Measurements from ENCODE around the gene KCNC1. TPM values are rescaled to one million over a fixed set of nuclear protein-coding genes. Genes with fewer than 3 reads are reported as not detected.

KCNC1 gene
- total RNA-seq, 4 donors from 2014 or later: 0.14 TPM; not detected in 3

DNA sequence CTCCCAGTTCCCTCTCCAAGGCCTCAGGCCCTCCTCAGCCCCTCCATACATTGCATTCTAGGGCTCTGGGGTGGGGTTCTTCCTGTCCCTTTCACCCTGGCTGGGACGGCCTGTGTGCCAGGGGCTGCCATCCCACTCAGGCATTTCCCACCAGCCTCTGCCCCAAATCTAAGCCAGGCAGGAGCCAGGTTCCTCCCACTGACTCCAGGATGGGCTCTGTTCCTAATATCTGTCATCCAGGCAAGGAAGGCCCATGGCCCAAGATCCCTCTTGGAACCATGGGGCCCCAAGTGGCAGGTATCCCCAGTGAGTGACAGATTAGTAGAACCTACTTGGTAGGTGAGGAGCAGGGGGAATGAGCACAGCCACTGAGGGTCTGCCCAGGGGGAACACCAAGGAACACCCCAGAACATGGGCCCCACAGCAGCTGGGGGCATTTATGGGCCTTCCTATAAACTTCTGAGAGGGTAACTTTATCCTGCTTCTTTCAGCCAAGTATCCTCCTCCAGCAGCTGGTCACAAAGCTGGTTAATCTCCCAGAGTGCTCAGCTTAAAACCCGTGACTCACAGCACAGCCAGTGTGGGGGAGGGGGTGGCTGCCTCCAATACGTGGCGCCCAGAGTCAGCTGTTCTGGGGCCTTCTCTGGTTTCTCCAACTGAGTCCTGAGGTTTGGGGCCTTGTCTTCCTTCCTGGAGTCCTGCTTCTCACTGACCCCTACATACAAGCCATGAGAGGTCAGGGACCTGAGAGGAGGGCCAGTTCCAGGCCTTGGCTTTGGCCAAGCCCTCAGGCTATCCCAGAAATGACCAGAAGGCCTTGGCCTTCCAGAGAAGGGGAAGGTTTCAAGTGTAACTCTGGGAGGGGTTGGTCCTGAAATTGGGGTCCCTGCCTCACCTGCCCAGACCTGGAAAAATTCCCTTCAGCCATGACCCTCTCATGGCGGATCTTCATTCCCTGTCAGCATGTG lies 35.1 kb upstream of the KCNC1 start:
- WGBS, 2 donors (ENCODE audit: low coverage in 1 of 2): 73% methylated on average over 3 of the region's 5 CpGs; no CpG with 5 or more reads in 1 of the 2 donors
- in situ Hi-C loops (cut with MboI; ENCODE audit: low pct_ligation_motif_present in 1 of 4, low pct_unique_long_range_greater_than_20kb in 1 of 4, low sequenced_read_pairs in 3 of 4) (no loop called here), intact Hi-C loops (cut with DNase I; ENCODE audit: low total_unique reads) (no loop called here)
- Histone ChIP-seq H3K4me3 (no peak overlapping the region), H3K36me3 (no peaks in the 10 kb centered on the region), H3K27me3 (peaks cover 32% of the 10 kb centered on the region), H3K27ac (no peak overlapping the region), H3K9me3 (no peaks in the 10 kb centered on the region), H3K4me1 (no peaks in the 10 kb centered on the region)
- TF ChIP-seq, protein P1, sequence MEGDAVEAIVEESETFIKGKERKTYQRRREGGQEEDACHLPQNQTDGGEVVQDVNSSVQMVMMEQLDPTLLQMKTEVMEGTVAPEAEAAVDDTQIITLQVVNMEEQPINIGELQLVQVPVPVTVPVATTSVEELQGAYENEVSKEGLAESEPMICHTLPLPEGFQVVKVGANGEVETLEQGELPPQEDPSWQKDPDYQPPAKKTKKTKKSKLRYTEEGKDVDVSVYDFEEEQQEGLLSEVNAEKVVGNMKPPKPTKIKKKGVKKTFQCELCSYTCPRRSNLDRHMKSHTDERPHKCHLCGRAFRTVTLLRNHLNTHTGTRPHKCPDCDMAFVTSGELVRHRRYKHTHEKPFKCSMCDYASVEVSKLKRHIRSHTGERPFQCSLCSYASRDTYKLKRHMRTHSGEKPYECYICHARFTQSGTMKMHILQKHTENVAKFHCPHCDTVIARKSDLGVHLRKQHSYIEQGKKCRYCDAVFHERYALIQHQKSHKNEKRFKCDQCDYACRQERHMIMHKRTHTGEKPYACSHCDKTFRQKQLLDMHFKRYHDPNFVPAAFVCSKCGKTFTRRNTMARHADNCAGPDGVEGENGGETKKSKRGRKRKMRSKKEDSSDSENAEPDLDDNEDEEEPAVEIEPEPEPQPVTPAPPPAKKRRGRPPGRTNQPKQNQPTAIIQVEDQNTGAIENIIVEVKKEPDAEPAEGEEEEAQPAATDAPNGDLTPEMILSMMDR (IDR thresholded peaks at IDR 0.05): no peak
- no peak for TF ChIP-seq POLR2A (IDR thresholded peaks at IDR 0.05)
- TF ChIP-seq EP300 (IDR thresholded peaks at IDR 0.05; ENCODE audit: low read depth): no peak
- no peak for TF ChIP-seq POLR2AphosphoS5 (IDR thresholded peaks at IDR 0.05)
- no peak for DNase-seq

DNA sequence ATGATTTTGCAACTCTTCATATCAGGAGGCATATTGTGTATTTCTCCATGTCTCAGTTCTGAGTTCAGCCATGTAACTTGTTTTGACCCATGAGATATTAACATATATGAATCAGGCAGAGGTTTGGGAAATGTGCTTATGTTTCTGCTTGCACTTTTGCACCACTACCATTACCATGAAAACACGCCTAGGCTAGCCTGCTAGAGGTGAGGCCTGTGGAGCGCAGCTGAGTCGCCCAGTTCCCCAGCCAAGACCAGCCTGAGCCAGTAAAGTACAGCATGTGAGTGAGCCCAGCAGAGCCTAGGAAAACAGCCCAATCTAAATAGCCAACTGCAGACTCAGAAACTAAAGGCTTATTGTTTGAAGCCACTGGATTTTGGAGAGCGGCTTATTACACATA lies 33.6 kb upstream of the KCNC1 start:
- in situ Hi-C loops (cut with MboI; ENCODE audit: low pct_ligation_motif_present in 1 of 4, low pct_unique_long_range_greater_than_20kb in 1 of 4, low sequenced_read_pairs in 3 of 4) (no loop called here), intact Hi-C loops (cut with DNase I; ENCODE audit: low total_unique reads) (no loop called here)
- 20 to 93% methylated on average over 1 to 4 of the region's 4 CpGs for WGBS, 2 donors (ENCODE audit: low coverage in 1 of 2)
- Histone ChIP-seq H3K27ac (no peak overlapping the region), H3K9me3 (no peaks in the 10 kb centered on the region), H3K4me1 (no peaks in the 10 kb centered on the region), H3K36me3 (no peaks in the 10 kb centered on the region), H3K4me3 (no peak overlapping the region), H3K27me3 (peaks cover 16% of the 10 kb centered on the region)
- TF ChIP-seq, protein P1 (IDR thresholded peaks at IDR 0.05): no peak
- TF ChIP-seq POLR2A (IDR thresholded peaks at IDR 0.05) (no peak), EP300 (IDR thresholded peaks at IDR 0.05; ENCODE audit: low read depth) (no peak), POLR2AphosphoS5 (IDR thresholded peaks at IDR 0.05) (no peak)
- no peak for DNase-seq

DNA sequence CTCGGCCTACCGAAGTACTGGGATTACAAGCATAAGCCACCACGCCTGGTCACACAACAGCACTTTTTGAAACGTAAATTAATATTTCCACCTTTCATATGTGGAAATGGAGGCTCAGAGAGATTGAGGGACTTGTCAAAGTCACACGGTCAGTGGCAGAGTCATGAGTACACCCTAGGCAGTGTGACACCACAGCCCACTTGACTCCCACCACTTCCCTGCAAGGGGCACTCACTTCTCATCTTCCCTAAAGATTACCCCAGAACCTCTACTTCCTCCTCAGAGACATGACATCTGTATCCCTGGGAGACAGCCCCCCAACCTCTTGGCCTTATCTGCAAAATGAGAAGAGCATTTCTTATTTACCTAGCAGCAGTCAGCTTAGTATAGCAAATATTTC lies 31.7 kb upstream of the KCNC1 start:
- TF ChIP-seq POLR2AphosphoS5 (IDR thresholded peaks at IDR 0.05) (no peak), EP300 (IDR thresholded peaks at IDR 0.05; ENCODE audit: low read depth) (no peak), POLR2A (IDR thresholded peaks at IDR 0.05) (no peak)
- TF ChIP-seq, protein P1 (IDR thresholded peaks at IDR 0.05): no peak
- no peaks in the 10 kb centered on the region for H3K36me3 ChIP-seq
- intact Hi-C loops (cut with DNase I; ENCODE audit: low total_unique reads) (no loop called here), in situ Hi-C loops (cut with MboI; ENCODE audit: low pct_ligation_motif_present in 1 of 4, low pct_unique_long_range_greater_than_20kb in 1 of 4, low sequenced_read_pairs in 3 of 4) (no loop called here)
- no peak overlapping the region for H3K27ac ChIP-seq
- DNase-seq: no peak
- no peaks in the 10 kb centered on the region for H3K9me3 ChIP-seq
- no peaks in the 10 kb centered on the region for H3K27me3 ChIP-seq
- no peak overlapping the region for H3K4me3 ChIP-seq
- 59% methylated on average over 5 of the region's 5 CpGs; no CpG with 5 or more reads in 1 of the 2 donors for WGBS, 2 donors (ENCODE audit: low coverage in 1 of 2)
- H3K4me1 ChIP-seq: no peaks in the 10 kb centered on the region

DNA sequence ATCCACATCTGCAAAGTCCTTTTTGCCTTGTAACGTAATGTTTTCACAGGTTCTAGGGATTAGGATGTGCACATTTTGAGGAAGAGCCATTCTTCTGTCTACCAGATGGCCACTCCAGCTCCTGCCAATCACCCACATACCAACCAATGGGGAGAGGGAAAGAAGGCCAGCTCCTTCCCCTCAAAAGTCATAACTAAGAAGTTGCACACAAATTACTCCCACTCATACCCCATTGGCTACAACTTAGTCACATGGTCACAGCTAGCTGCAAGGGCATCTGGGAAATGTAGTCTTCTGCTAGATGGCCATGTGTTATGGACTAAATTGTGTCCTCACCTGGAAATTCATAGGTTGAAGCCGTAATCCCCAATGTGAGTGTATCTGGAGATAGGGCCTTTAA lies 30.6 kb upstream of the KCNC1 start:
- 80 to 81% methylated on average over 1 to 2 of the region's 2 CpGs for WGBS, 2 donors (ENCODE audit: low coverage in 1 of 2)
- Histone ChIP-seq H3K4me1 (no peaks in the 10 kb centered on the region), H3K36me3 (no peaks in the 10 kb centered on the region), H3K27me3 (no peaks in the 10 kb centered on the region), H3K9me3 (no peaks in the 10 kb centered on the region), H3K4me3 (no peak overlapping the region), H3K27ac (no peak overlapping the region)
- TF ChIP-seq POLR2AphosphoS5 (IDR thresholded peaks at IDR 0.05): no peak
- TF ChIP-seq, protein P1 (IDR thresholded peaks at IDR 0.05): no peak
- no peak for TF ChIP-seq POLR2A (IDR thresholded peaks at IDR 0.05)
- no peak for TF ChIP-seq EP300 (IDR thresholded peaks at IDR 0.05; ENCODE audit: low read depth)
- in situ Hi-C loops (cut with MboI; ENCODE audit: low pct_ligation_motif_present in 1 of 4, low pct_unique_long_range_greater_than_20kb in 1 of 4, low sequenced_read_pairs in 3 of 4) (no loop called here), intact Hi-C loops (cut with DNase I; ENCODE audit: low total_unique reads) (no loop called here)
- no peak for DNase-seq
